ENCODE results near the gene GNAI2.

DNA sequence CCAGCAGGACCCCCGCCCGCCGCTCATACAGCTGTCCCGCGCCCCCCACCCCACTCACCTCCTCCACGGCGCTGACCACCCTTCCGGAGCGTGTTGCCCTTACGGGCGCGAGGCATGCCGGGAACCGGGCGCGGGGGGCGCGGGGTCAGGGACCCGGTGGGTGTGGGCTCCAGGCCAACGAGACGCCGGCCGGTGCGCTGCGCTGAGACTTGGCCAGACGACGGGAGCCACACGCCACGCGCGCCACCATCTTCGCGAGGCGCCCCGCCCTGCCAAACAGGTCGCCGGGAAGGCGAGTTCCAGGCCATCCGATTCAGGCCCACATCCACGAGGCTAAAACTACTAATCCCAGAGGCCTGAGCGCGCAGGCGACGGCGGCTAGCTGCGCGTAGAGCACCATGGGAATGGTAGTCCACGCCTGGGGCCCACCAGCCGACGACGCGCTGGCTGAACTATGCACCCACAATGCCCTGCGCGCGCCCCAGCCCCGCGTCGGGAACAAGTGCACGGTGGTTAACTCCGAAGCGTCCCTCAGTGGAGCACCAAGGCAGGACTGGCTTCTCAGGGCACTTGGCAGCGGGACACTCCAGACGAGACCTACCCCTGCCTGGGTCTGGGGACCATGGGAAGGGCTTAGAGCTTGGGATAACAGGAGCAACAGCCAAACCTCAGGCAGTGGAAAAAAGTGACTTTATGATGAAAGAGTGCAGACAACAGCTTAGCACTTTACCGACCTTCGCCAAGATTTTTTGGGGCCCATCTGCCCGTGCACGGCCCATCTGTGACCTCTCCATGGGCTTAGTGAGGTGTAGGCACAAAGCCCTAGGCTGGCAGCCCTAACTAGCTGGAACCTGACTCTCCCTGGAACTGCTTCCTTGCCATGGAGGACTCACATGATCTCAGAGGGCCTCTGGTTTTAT, 56.4 kb downstream of the GNAI2 start, which contains the start of gene IFRD2:
- TF ChIP-seq POLR2A (IDR thresholded peaks at IDR 0.05) (peak; percentile 75), POLR2AphosphoS5 (IDR thresholded peaks at IDR 0.05) (peak; percentile 70 to 90 (median 86))
- TF ChIP-seq, protein P1, sequence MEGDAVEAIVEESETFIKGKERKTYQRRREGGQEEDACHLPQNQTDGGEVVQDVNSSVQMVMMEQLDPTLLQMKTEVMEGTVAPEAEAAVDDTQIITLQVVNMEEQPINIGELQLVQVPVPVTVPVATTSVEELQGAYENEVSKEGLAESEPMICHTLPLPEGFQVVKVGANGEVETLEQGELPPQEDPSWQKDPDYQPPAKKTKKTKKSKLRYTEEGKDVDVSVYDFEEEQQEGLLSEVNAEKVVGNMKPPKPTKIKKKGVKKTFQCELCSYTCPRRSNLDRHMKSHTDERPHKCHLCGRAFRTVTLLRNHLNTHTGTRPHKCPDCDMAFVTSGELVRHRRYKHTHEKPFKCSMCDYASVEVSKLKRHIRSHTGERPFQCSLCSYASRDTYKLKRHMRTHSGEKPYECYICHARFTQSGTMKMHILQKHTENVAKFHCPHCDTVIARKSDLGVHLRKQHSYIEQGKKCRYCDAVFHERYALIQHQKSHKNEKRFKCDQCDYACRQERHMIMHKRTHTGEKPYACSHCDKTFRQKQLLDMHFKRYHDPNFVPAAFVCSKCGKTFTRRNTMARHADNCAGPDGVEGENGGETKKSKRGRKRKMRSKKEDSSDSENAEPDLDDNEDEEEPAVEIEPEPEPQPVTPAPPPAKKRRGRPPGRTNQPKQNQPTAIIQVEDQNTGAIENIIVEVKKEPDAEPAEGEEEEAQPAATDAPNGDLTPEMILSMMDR (IDR thresholded peaks at IDR 0.05): peak in 1 of 5 experiments; percentile 19

Data from transverse colon (tissue), 4 donors.